A673 (cell line): ENCODE measurements around the gene IFITM2.

Source experiments
- EZH2 ChIP-seq: fragments of 200-600 bp; sonication (generic); IDR thresholded peaks from 2 replicates; pipeline ENCODE4 v1.6.1; 2017; ENCODE audit warnings: borderline replicate concordance, low read depth, mild to moderate bottlenecking, mixed read lengths, antibody characterized with exemption, low read length; ENCODE audit not compliant: poor library complexity, severe bottlenecking
- TF ChIP-seq, protein P1 (sequence below): fragments of 300-800, 200-600 bp; sonication (generic); conservative IDR thresholded peaks from 2 replicates; pipeline ENCODE4 v1.5.1; 2017; ENCODE audit warnings: low read depth, mild to moderate bottlenecking, antibody characterized with exemption, low read length, moderate library complexity, mixed read lengths

DNA sequence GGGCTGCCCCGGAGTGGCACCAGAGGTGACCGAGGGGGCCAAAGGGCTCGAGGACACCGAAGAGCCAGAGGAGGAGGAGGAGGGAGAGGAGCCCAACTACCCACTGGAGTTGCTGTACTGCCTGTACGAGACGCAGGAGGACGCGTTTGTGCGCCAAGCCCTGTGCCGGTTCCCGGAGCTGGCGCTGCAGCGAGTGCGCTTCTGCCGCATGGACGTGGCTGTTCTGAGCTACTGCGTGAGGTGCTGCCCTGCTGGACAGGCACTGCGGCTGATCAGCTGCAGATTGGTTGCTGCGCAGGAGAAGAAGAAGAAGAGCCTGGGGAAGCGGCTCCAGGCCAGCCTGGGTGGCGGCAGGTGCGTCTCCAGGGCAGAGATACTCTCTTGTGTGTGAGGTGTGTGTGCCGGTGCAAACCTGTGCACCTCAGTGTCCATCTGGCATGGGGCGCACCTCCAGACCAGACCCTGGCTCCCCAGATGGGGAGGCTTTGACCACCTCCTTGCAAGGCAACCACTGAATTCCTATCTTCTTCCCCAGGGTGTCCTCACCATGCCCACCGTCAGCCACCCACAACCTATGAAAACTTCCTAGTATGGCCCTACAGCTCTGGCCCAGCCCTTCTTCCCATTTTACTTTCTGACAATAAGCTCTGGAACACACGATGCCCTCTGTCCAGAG lies 26.0 kb upstream of the IFITM2 start:
- TF ChIP-seq, protein P1, sequence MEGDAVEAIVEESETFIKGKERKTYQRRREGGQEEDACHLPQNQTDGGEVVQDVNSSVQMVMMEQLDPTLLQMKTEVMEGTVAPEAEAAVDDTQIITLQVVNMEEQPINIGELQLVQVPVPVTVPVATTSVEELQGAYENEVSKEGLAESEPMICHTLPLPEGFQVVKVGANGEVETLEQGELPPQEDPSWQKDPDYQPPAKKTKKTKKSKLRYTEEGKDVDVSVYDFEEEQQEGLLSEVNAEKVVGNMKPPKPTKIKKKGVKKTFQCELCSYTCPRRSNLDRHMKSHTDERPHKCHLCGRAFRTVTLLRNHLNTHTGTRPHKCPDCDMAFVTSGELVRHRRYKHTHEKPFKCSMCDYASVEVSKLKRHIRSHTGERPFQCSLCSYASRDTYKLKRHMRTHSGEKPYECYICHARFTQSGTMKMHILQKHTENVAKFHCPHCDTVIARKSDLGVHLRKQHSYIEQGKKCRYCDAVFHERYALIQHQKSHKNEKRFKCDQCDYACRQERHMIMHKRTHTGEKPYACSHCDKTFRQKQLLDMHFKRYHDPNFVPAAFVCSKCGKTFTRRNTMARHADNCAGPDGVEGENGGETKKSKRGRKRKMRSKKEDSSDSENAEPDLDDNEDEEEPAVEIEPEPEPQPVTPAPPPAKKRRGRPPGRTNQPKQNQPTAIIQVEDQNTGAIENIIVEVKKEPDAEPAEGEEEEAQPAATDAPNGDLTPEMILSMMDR: no peak
- TF ChIP-seq EZH2: no peak
